Adrenal gland (tissue), 12 donors: ENCODE data around the gene APBA2. TPM values are rescaled to one million over a fixed set of nuclear protein-coding genes. Genes with fewer than 3 reads are reported as not detected.
A peak's percentile ranks its signal among the peaks of the same experiment; 100 is the strongest.

Experiments used
- DNase-seq, 7 donors: peaks; one replicate each; pipeline ENCODE4 v3.0.0-alpha.2; 2019 to 2020
- H3K27ac ChIP-seq, 5 donors: fragments of 200-600 bp; sonication (generic) in 4 of 5; 1 replicate in 3 of 5; 2 replicates in 2 of 5; pipeline versions ENCODE4 v1.5.1 to v1.8.0; 2016 to 2020; ENCODE audit warnings: mild to moderate bottlenecking in 1 of 5
- H3K27me3 ChIP-seq: fragments of 200-600 bp; 2 replicates; pipeline ENCODE4 v1.8.0; 2021
- H3K36me3 ChIP-seq, 2 donors: fragments of 200-600 bp; replicated peaks in 1 of 2; 1 replicate in 1 of 2; 2 replicates in 1 of 2; pipeline versions ENCODE4 v1.5.1 to v1.8.0; 2018 to 2022
- H3K4me1 ChIP-seq, 2 donors: fragments of 200-600 bp; replicated peaks in 1 of 2; 1 replicate in 1 of 2; 2 replicates in 1 of 2; pipeline versions ENCODE4 v1.5.1 to v1.8.0; 2018 to 2021
- H3K4me3 ChIP-seq, 4 donors: fragments of 200-600 bp; sonication (generic) in 3 of 4; one replicate each; pipeline ENCODE4 v1.5.1; 2016 to 2018
- H3K9me3 ChIP-seq, 3 donors: fragments of 200-600 bp; sonication (generic) in 1 of 3; replicated peaks in 1 of 3; 1 replicate in 2 of 3; 2 replicates in 1 of 3; pipeline versions ENCODE4 v1.5.1 to v1.8.0; 2016 to 2021
- POLR2A ChIP-seq, 2 donors: fragments of 450-650 bp; IDR thresholded peaks; one replicate each; pipeline ENCODE4 v1.6.1; 2017; ENCODE audit warnings: antibody characterized with exemption in 2 of 2, mild to moderate bottlenecking in 2 of 2, moderate library complexity in 1 of 2
- WGBS, 4 donors: extraction: QIAGEN DNeasy Blood & Tissue Kit in 2 of 4; methylation state at CpG; one replicate each; pipeline versions ENCODE4 v1.1.5 to v1.1.7; 2013 to 2017; 5-methylcytosine and 5-hydroxymethylcytosine counted together
- intact Hi-C, 2 donors: fragments of 100-400 bp; cut with DNase I; formaldehyde crosslinking; loops; one replicate each; pipeline versions ENCODE4 v1.14.1 to v1.15.0; 2022 to 2023
- polyA plus RNA-seq, 3 donors: library from polyadenylated mRNA; stranded (reverse); fragments of 200-250 nt in 2 of 3; fragments of 350-450 nt in 1 of 3; fragmentation: Illumina TruSeq in 1 of 3; extraction: RNeasy Lipid Tissue Mini Kit (QIAGEN cat#74804) in 1 of 3; gene quantifications; one replicate each; pipeline ENCODE4 v1.2.3, GENCODE V29; 2013 to 2014
- total RNA-seq, 9 donors: library from RNA; depleted of rRNA in 4 of 9; stranded (reverse); fragments of >200 nt in 4 of 9; fragments of 120-200 nt in 1 of 9; fragmentation: NEBNext Ultra II Directional in 1 of 9; extraction: Animal tissue kit (Norgen Biotek cat#: 25700) in 1 of 9; gene quantifications; one replicate each; pipeline versions ENCODE4 v1.1.0 to v1.2.4, GENCODE V29; 2013 to 2023
- TF ChIP-seq, protein P1 (sequence below), 6 experiments: fragments of 450-650 bp in 4 of 6; fragments of 200-600 bp in 2 of 6; sonication (generic) in 1 of 6; IDR thresholded peaks; 1 replicate in 5 of 6; 2 replicates in 1 of 6; pipeline versions ENCODE4 v1.5.1 to v1.8.0; 2016 to 2021; ENCODE audit warnings: antibody characterized with exemption in 6 of 6, mild to moderate bottlenecking in 2 of 6, moderate library complexity in 1 of 6
- donor health status: healthy with polysubstance abuse.
- donor health status: Bipolar disorder and iron deficiency.
- donor health status: DM: yes; HTN: yes; CAD: no.
- donor health status: DM: no; HTN: no; CAD: no.
- donor health status: DM: no; HTN: no; CAD: no.
- donor health status: DM: yes; HTN: yes; CAD: no.

APBA2 gene
- total and polyA plus RNA-seq, 12 donors = 2.1 to 13.2 (median 4.7) TPM

DNA sequence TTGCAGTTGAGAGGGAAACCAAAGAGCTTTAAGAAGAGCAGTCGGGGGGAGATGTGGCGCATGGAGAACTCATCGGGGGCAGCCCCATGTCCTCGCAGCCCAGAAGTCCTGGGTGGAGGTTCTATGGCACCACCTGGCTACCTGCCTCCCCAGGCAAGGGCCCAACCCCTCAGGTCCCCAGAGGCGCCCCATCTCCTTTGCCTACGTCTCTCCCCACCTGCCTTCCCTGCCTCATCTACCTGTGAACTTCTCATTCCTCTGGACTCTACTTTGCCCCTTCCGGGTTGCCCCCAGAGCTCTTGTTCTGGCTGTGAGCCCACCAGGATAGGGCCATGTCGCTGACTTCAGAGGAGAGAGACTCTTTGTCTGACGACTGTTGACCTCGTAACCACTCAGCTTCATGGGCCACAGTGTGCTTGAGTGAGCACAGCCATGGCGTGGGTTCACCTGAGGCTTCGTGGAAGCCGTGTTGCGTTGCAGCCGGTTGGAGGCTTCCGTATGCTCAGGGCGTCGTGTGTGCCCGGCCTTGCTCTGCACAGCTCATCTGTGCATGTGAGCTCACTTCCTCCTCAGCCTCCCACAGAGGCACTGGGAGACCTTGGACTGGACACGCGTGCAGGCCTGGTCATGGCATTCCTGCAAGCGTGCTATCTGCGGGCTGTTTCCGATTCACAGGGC is 13.4 kb downstream of the APBA2 start:
- no peak for DNase-seq
- 92 to 94% (median 93%) methylated on average over 17 to 24 of the region's 24 CpGs for WGBS, 4 donors
- TF ChIP-seq, protein P1, sequence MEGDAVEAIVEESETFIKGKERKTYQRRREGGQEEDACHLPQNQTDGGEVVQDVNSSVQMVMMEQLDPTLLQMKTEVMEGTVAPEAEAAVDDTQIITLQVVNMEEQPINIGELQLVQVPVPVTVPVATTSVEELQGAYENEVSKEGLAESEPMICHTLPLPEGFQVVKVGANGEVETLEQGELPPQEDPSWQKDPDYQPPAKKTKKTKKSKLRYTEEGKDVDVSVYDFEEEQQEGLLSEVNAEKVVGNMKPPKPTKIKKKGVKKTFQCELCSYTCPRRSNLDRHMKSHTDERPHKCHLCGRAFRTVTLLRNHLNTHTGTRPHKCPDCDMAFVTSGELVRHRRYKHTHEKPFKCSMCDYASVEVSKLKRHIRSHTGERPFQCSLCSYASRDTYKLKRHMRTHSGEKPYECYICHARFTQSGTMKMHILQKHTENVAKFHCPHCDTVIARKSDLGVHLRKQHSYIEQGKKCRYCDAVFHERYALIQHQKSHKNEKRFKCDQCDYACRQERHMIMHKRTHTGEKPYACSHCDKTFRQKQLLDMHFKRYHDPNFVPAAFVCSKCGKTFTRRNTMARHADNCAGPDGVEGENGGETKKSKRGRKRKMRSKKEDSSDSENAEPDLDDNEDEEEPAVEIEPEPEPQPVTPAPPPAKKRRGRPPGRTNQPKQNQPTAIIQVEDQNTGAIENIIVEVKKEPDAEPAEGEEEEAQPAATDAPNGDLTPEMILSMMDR (IDR thresholded peaks at IDR 0.05) = no peak
- TF ChIP-seq POLR2A (IDR thresholded peaks at IDR 0.05) = no peak

GRCh38 chr15:28900041-28900891 is 14.5 kb downstream of the APBA2 start:
- no peak for TF ChIP-seq POLR2A (IDR thresholded peaks at IDR 0.05)
- TF ChIP-seq, protein P1 (IDR thresholded peaks at IDR 0.05) = no peak
- peak in 1 of 7 donors; percentile 54 for DNase-seq
- Histone ChIP-seq H3K4me3 (no peak overlapping the region), H3K27me3 (no peaks in the 10 kb centered on the region), H3K4me1 (no peaks in the 10 kb centered on the region), H3K27ac (peak overlapping the region in 1 of 5 donors; percentile 45), H3K36me3 (no peaks in the 10 kb centered on the region), H3K9me3 (no peaks in the 10 kb centered on the region)
- intact Hi-C loops = loop anchor here in 1 of 2 donors (10.0 kb wide), 1 partner anchor 55 kb away; no protein-coding TSS in a partner anchor
- WGBS, 4 donors = 73 to 82% (median 78%) methylated on average over 13 to 18 of the region's 18 CpGs

More for the DNA sequence above, 13.4 kb downstream of the APBA2 start:
- intact Hi-C loops = no loop called here
- Histone ChIP-seq H3K36me3 (no peaks in the 10 kb centered on the region), H3K9me3 (no peaks in the 10 kb centered on the region), H3K27me3 (no peaks in the 10 kb centered on the region), H3K4me3 (no peak overlapping the region), H3K4me1 (no peaks in the 10 kb centered on the region), H3K27ac (no peak overlapping the region)

GRCh38 chr15:28900892-28901586 is 15.3 kb downstream of the APBA2 start:
- 82 to 91% (median 89%) methylated on average over 6 to 13 of the region's 13 CpGs for WGBS, 4 donors
- H3K9me3 ChIP-seq = no peaks in the 10 kb centered on the region
- intact Hi-C loops = loop anchor here in 1 of 2 donors (10.0 kb wide), 1 partner anchor 54 kb away; no protein-coding TSS in a partner anchor
- no peaks in the 10 kb centered on the region for H3K36me3 ChIP-seq
- H3K4me3 ChIP-seq = no peak overlapping the region
- DNase-seq = no peak
- TF ChIP-seq, protein P1 (IDR thresholded peaks at IDR 0.05) = no peak
- TF ChIP-seq POLR2A (IDR thresholded peaks at IDR 0.05) = no peak
- H3K4me1 ChIP-seq = no peaks in the 10 kb centered on the region
- H3K27me3 ChIP-seq = no peaks in the 10 kb centered on the region
- H3K27ac ChIP-seq = peak overlapping the region in 1 of 5 donors; percentile 45

DNA sequence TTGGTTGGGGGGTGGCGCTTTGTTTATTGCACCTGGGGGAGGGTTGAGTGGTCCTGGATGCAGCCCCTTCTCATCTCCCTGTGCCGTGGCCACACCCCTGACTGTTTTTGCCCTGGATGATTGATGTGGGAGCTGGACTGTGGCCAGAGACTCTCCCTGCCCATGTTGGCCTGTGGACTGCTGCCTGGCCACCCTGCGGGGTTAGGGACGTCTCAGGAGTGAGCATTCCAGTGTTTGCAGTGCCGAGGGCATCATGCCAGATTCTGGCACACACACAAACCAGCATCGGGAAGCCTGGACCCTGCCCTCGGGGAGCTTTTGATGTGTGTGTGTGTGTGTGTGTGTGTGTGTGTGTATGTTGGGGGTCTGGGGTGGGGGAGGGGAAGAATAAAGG is 15.8 kb downstream of the APBA2 start:
- H3K9me3 ChIP-seq = no peaks in the 10 kb centered on the region
- H3K4me1 ChIP-seq = no peaks in the 10 kb centered on the region
- no peak overlapping the region for H3K4me3 ChIP-seq
- no peaks in the 10 kb centered on the region for H3K36me3 ChIP-seq
- no peak for DNase-seq
- no peak overlapping the region for H3K27ac ChIP-seq
- WGBS, 4 donors = 43 to 61% (median 53%) methylated on average over 2 to 7 of the region's 7 CpGs
- TF ChIP-seq POLR2A (IDR thresholded peaks at IDR 0.05) = no peak
- TF ChIP-seq, protein P1 (IDR thresholded peaks at IDR 0.05) = no peak
- no peaks in the 10 kb centered on the region for H3K27me3 ChIP-seq
- intact Hi-C loops = loop anchor here in 1 of 2 donors (10.0 kb wide), 1 partner anchor 53 kb away; no protein-coding TSS in a partner anchor
